Lung (tissue), 10 donors: ENCODE results near the gene WASHC2C. TPM values are rescaled to one million over a fixed set of nuclear protein-coding genes. Genes with fewer than 3 reads are reported as not detected.
"Not testable (repeated sequence)": the region's sequence is repeated elsewhere in the genome, so short reads cannot be mapped to it uniquely, and the experiment has no call there.

ENCODE experiments used
- ATAC-seq: fragments of 200-7000 bp; cut with Tn5 transposase; one replicate; pipeline ENCODE4 v1.9.1; 2020; ENCODE audit warnings: moderate number of reproducible peaks; ENCODE audit not compliant: insufficient read depth, low FRiP score
- DNase-seq, 3 donors: peaks; one replicate each; pipeline ENCODE4 v3.0.0-alpha.2; 2013 to 2017
- H3K27ac ChIP-seq, 2 donors: one replicate each; pipeline ENCODE4 v1.5.1; 2013; ENCODE audit warnings: mild to moderate bottlenecking in 2 of 2, moderate library complexity in 2 of 2, control low read depth in 1 of 2, inconsistent platforms in 1 of 2, low read depth in 1 of 2, low read length in 1 of 2
- H3K27me3 ChIP-seq, 3 donors: one replicate each; pipeline ENCODE4 v1.5.1; 2013; ENCODE audit warnings: low read length in 2 of 3; ENCODE audit not compliant: control insufficient read depth in 3 of 3, insufficient read depth in 3 of 3
- H3K36me3 ChIP-seq, 4 donors: one replicate each; pipeline ENCODE4 v1.5.1; 2013; ENCODE audit warnings: low read length in 4 of 4, mild to moderate bottlenecking in 1 of 4, moderate library complexity in 1 of 4; ENCODE audit not compliant: control insufficient read depth in 4 of 4, insufficient read depth in 4 of 4
- H3K4me1 ChIP-seq, 5 donors: one replicate each; pipeline ENCODE4 v1.5.1; 2013; ENCODE audit warnings: low read length in 5 of 5, mild to moderate bottlenecking in 2 of 5, moderate library complexity in 1 of 5; ENCODE audit not compliant: control insufficient read depth in 5 of 5, insufficient read depth in 5 of 5
- H3K4me3 ChIP-seq: one replicate; pipeline ENCODE4 v1.5.1; 2013; ENCODE audit warnings: mild to moderate bottlenecking, control low read depth, moderate library complexity
- H3K9ac ChIP-seq, 2 donors: one replicate each; pipeline ENCODE4 v1.5.1; 2013; ENCODE audit warnings: low read length in 2 of 2, control low read depth in 1 of 2; ENCODE audit not compliant: insufficient read depth in 1 of 2
- H3K9me3 ChIP-seq, 4 donors: one replicate each; pipeline ENCODE4 v1.5.1; 2013; ENCODE audit warnings: low read length in 3 of 4, mild to moderate bottlenecking in 1 of 4, moderate library complexity in 1 of 4; ENCODE audit not compliant: control insufficient read depth in 4 of 4, insufficient read depth in 3 of 4
- WGBS, 2 donors: extraction: QIAGEN DNeasy Blood & Tissue Kit; methylation state at CpG; one replicate each; pipeline ENCODE4 v1.1.7; 2013; 5-methylcytosine and 5-hydroxymethylcytosine counted together
- polyA plus RNA-seq, 2 donors: library from polyadenylated mRNA; stranded (reverse); fragments of 200-250 nt; gene quantifications; one replicate each; pipeline ENCODE4 v1.2.1, GENCODE V29; 2013
- total RNA-seq, 2 donors: library from RNA; depleted of rRNA in 1 of 2; stranded (reverse); fragments of >200 nt in 1 of 2; gene quantifications; one replicate each; pipeline ENCODE4 v1.2.1, GENCODE V29; 2014 to 2021
- donor health status: Bipolar disorder and iron deficiency.
- donor health status: healthy.
- donor health status: DM: yes; HTN: yes; CAD: no.

The WASHC2C gene
- total and polyA plus RNA-seq, 4 donors: 20.2 to 70.1 (median 33.6) TPM

DNA sequence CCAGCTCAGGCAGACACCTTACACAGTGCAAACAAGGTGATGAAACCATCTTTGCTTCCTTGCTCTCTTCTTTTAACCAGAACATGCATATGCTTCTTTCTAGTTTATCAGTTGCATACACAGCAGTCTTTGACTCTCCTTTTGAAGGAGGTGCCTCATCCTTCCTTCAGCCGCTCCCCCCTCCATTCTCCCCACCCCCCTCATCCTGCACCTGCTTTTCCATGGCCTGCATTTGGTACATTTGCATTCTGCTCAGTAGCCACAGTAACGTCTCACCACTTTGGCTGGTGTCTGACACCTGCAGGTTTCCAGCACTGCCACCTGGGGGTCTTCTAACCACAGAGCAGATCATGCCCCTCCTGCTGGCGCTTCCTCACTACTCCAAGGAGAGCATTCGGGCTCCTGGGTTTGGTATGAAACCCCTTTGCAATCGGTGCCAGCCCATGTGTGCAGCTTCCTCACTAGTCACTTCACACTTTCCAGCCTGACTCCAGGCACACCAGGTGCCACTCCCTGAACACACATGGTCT, 60.2 kb downstream of the WASHC2C start:
- H3K9me3 ChIP-seq, H3K27me3 ChIP-seq, H3K4me3 ChIP-seq, H3K9ac ChIP-seq, H3K4me1 ChIP-seq, ATAC-seq, DNase-seq, H3K27ac ChIP-seq: not testable (repeated sequence)
- H3K36me3 ChIP-seq: peaks cover 2 to 13% (median 4%) of the 10 kb centered on the region in 4 donors
- 73 to 100% methylated on average over 1 to 2 of the region's 5 CpGs for WGBS, 2 donors

DNA sequence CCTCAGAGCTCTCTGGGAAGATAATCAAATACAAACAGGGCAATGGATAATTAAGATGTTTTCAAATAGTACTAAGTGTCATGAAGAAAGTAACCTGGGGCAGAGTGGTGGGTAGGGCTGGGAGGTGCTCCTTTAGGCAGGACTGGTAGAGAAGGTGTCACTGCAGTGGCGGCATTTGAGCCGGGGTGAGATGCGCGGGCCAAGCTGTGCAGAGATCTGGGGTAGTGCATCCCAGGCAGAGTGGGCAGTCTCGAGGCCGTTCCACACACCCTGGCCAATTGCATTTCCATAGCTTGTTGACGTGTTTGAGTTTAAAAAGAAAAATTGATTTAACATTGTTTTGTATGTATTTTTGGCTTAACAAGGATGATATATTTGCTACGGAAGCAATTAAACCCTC, 62.9 kb downstream of the WASHC2C start:
- not testable (repeated sequence) for DNase-seq, H3K4me3 ChIP-seq, H3K4me1 ChIP-seq, H3K27me3 ChIP-seq, H3K9me3 ChIP-seq, H3K27ac ChIP-seq, H3K9ac ChIP-seq, ATAC-seq
- H3K36me3 ChIP-seq: peaks cover under 1 to 14% (median 3%) of the 10 kb centered on the region in 4 donors
- WGBS, 2 donors: 97% methylated on average over 8 of the region's 8 CpGs

DNA sequence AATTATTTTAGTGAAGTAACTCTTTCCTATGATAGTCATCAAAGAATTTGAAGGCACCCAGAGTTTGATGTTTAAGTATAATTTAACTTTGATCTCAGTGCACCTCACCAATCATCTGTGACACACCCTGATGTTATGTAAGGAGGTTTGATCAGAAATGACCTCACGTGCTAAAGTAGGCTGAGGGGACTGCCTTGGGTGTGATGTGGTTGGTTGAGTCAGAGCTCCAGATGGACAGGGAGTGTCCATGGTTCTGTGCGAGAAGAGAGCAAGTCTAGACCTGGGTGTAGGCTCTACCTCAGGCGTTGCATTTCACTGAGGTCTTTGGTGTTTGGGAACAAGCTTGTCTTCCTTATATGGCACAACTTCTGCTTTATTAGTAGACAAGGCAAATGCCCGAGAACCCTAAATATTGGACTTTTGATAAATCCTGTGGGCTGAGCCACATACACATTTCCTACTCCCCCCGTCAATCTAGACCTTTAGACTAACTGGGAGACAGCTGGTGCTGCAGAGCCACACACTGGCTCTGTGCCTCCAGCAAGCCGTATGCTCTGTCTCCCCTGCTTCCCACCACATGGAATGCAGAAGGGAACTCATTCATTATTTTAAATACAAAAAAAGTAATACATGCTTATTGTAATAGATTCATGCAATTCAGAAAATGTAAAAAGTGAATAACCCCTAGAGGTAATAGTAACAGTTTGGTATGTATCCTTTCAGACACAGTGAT, 63.8 kb downstream of the WASHC2C start:
- not testable (repeated sequence) for DNase-seq, H3K4me3 ChIP-seq, H3K27me3 ChIP-seq, H3K9me3 ChIP-seq, ATAC-seq, H3K9ac ChIP-seq, H3K4me1 ChIP-seq, H3K27ac ChIP-seq
- 89 to 94% methylated on average over 5 of the region's 6 CpGs for WGBS, 2 donors
- peaks cover 0 to 12% (median under 1%) of the 10 kb centered on the region in 4 donors for H3K36me3 ChIP-seq

DNA sequence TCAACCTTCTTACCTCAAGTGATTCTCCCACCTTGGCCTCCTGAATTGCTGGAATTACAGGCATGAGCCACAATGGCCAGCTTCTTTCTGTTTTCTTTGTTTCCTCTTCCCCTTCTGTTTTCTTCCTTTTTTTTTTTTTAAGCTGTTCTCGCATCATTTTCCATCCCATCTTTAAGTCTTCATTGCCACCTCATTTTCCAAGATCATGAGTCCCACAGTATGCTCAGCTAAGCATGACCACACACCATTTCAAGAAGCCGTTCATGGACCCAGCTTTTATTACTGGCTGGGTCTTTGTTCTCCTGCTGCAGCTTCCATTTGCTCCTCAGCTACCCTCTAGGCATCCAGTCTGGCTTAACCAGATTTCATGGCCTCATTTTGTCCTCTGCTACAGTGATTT, 67.7 kb downstream of the WASHC2C start:
- not testable (repeated sequence) for H3K27me3 ChIP-seq, H3K36me3 ChIP-seq, H3K9ac ChIP-seq, H3K4me3 ChIP-seq, H3K27ac ChIP-seq, H3K9me3 ChIP-seq, ATAC-seq, H3K4me1 ChIP-seq
- WGBS, 2 donors: 58 to 81% methylated on average over 2 of the region's 2 CpGs
- peak in 2 of 3 donors; percentile 55 to 76 for DNase-seq

DNA sequence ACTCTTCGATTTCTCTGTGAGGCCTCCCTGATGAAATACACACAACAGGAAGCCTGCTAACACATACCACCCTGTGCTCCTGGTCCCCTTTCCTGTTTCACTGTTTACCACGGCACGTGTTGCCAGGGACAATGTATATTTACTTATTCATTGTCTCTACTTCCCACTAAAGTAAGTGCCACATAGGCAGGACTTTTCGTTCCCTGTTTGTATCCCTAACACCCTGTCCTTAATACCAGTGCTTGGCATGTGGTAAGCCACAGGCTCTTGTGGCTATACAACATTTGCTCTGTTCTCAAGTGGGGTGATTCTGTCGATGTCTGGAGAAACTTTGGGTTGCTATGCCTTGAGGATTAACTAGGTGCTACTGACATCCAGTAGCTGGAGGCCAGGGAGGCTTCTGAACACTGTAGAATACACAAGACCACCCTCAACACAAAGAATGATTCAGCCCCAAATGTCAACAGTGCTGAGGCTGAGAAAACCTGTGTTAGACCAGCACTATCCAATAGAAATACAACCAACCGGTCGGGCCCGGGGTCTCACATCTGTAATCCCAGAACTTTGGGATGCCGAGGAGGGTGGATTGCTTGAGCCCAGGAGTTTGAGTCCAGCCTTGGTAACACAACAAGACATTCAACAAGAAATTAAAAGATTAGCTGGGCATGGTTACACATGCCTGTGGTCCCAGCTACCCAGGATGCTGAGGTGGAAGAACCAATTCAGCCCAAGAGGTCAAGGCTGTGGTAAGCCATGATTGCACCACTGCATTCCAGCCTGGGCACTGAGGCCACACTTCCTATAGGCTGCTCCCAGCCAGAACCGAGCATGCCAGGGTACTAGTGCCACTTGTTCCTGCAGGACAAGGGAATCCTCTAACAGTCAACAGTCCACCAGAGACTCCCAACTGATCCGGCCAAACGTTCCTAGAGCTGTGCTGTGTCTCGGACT, 76.3 kb downstream of the WASHC2C start:
- not testable (repeated sequence) for ATAC-seq, H3K9me3 ChIP-seq, H3K4me3 ChIP-seq, H3K36me3 ChIP-seq, H3K9ac ChIP-seq, H3K27ac ChIP-seq, H3K27me3 ChIP-seq, H3K4me1 ChIP-seq
- peak in 2 of 3 donors; percentile 2 to 26 for DNase-seq
- 51% methylated on average over 13 of the region's 13 CpGs for WGBS, 2 donors

DNA sequence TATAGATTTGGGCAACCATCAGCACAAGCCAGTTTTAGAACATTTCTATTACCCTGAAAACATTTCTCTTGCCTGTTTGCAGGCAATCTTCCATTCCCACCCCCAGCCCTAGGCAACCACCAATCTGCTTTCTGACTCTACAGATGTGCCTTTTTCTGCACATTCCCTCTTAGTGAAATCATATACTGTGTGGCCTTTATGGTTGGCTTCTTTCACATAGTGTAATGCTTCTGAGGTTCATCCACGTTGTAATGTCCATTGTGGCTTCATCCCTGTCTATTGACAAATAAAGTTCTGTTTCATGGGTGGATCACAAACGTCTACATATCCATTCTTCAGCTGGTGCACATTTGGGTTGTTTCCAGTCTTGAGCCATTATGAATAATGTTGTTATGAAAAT, 77.9 kb downstream of the WASHC2C start:
- 76 to 81% methylated on average over 2 of the region's 2 CpGs for WGBS, 2 donors
- not testable (repeated sequence) for H3K27ac ChIP-seq, H3K4me1 ChIP-seq, H3K9me3 ChIP-seq, H3K36me3 ChIP-seq, ATAC-seq, DNase-seq, H3K27me3 ChIP-seq, H3K9ac ChIP-seq, H3K4me3 ChIP-seq
